ENCODE data around the gene INPP5J. TPM values are rescaled to one million over a fixed set of nuclear protein-coding genes. Genes with fewer than 3 reads are reported as not detected.

The INPP5J gene
- total RNA-seq, 2 experiments from 2014 or later: 0.59 to 0.69 TPM

GRCh38 chr22:31088233-31088986 is 34.4 kb upstream of the INPP5J start:
- Mint-ChIP-seq H3K27ac (no peak overlapping the region), H3K36me3 (ENCODE audit: low read depth) (no peaks in the 10 kb centered on the region), H3K4me3 (no peak overlapping the region), H3K27me3 (no peaks in the 10 kb centered on the region), H3K4me1 (ENCODE audit: low read depth) (peaks cover 11% of the 10 kb centered on the region), H3K9me3 (no peaks in the 10 kb centered on the region)
- H3K27me3 ChIP-seq (ENCODE audit: control insufficient read depth in 1 of 2, insufficient read depth in 2 of 2, low read length in 2 of 2): no peaks in the 10 kb centered on the region
- TF ChIP-seq CTCF (IDR thresholded peaks at IDR 0.05): no peak
- intact Hi-C loops (cut with DNase I, micrococcal nuclease): loop anchor here (5.0 to 10.0 kb wide), 4 partner anchors 59 to 424 kb away; partner anchors contain the start of gene DUSP18 (in 1 of the 2)
- no peak overlapping the region for H3K4me3 ChIP-seq (ENCODE audit: low read length)
- H3K9me3 ChIP-seq (ENCODE audit: control insufficient read depth in 1 of 2, insufficient read depth in 1 of 2, low read length in 2 of 2): no peaks in the 10 kb centered on the region
- ChIA-PET POLR2A (no interaction called here), CTCF (no interaction called here)
- ATAC-seq (ENCODE audit: poor library complexity) (no peak), DNase-seq (no peak)
- peaks cover 24% of the 10 kb centered on the region for H3K4me1 ChIP-seq (ENCODE audit: insufficient read depth, low read length)
- no peaks in the 10 kb centered on the region for H3K36me3 ChIP-seq (ENCODE audit: insufficient read depth, low read length)
- H3K27ac ChIP-seq (ENCODE audit: low read depth in 1 of 2, low read length in 2 of 2): no peak overlapping the region

- DNase-seq: peak in 11 of 14 experiments; percentile 19 to 68 (median 35)
- no peak for ATAC-seq (ENCODE audit: poor library complexity)
- CTCF ChIA-PET: no interaction called here
- Mint-ChIP-seq H3K4me3 (no peak overlapping the region), H3K9me3 (no peaks in the 10 kb centered on the region), H3K27me3 (no peaks in the 10 kb centered on the region), H3K27ac (no peak overlapping the region), H3K4me1 (ENCODE audit: low read depth) (peaks cover under 1% of the 10 kb centered on the region), H3K36me3 (ENCODE audit: low read depth) (no peaks in the 10 kb centered on the region)
- intact Hi-C loops (cut with DNase I, micrococcal nuclease): loop anchor here (1.0 to 10.0 kb wide), 6 partner anchors 58 to 425 kb away; partner anchors contain the start of gene DUSP18 (in 1 of the 2)
- Histone ChIP-seq H3K4me1 (ENCODE audit: insufficient read depth, low read length) (peaks cover 14% of the 10 kb centered on the region), H3K9me3 (ENCODE audit: control insufficient read depth in 1 of 2, insufficient read depth in 1 of 2, low read length in 2 of 2) (no peaks in the 10 kb centered on the region), H3K36me3 (ENCODE audit: insufficient read depth, low read length) (no peaks in the 10 kb centered on the region), H3K27ac (ENCODE audit: low read depth in 1 of 2, low read length in 2 of 2) (no peak overlapping the region), H3K4me3 (ENCODE audit: low read length) (no peak overlapping the region), H3K27me3 (ENCODE audit: control insufficient read depth in 1 of 2, insufficient read depth in 2 of 2, low read length in 2 of 2) (no peaks in the 10 kb centered on the region)
- POLR2A ChIA-PET: no interaction called here
- TF ChIP-seq CTCF (IDR thresholded peaks at IDR 0.05): peak; percentile 68
Observed at GRCh38 chr22:31089160-31090100, 33.3 kb upstream of the INPP5J start.

- Mint-ChIP-seq H3K4me3 (no peak overlapping the region), H3K4me1 (ENCODE audit: low read depth) (no peaks in the 10 kb centered on the region), H3K27me3 (no peaks in the 10 kb centered on the region), H3K36me3 (ENCODE audit: low read depth) (no peaks in the 10 kb centered on the region), H3K27ac (no peak overlapping the region), H3K9me3 (no peaks in the 10 kb centered on the region)
- ChIA-PET CTCF (no interaction called here), POLR2A (no interaction called here)
- H3K9me3 ChIP-seq (ENCODE audit: control insufficient read depth in 1 of 2, insufficient read depth in 1 of 2, low read length in 2 of 2): no peaks in the 10 kb centered on the region
- no peak for DNase-seq
- H3K4me1 ChIP-seq (ENCODE audit: insufficient read depth, low read length): peaks cover 5% of the 10 kb centered on the region
- no peaks in the 10 kb centered on the region for H3K36me3 ChIP-seq (ENCODE audit: insufficient read depth, low read length)
- ATAC-seq (ENCODE audit: poor library complexity): no peak
- intact Hi-C loops (cut with DNase I, micrococcal nuclease): no loop called here
- TF ChIP-seq CTCF (IDR thresholded peaks at IDR 0.05): no peak
- no peak overlapping the region for H3K27ac ChIP-seq (ENCODE audit: low read depth in 1 of 2, low read length in 2 of 2)
- no peaks in the 10 kb centered on the region for H3K27me3 ChIP-seq (ENCODE audit: control insufficient read depth in 1 of 2, insufficient read depth in 2 of 2, low read length in 2 of 2)
- no peak overlapping the region for H3K4me3 ChIP-seq (ENCODE audit: low read length)
Observed at GRCh38 chr22:31090217-31091085, 32.3 kb upstream of the INPP5J start.

Data from CD4-positive, alpha-beta T cell (primary cell).